Activated CD8-positive, alpha-beta memory T cell treated with anti-CD3 and anti-CD28 coated beads, Interleukin-2, amount 50 U/mL, for 1 hour (primary cell): ENCODE measurements around the gene FGD3.

Experiments used
- DNase-seq: peaks from one replicate; pipeline ENCODE4 v3.0.0-alpha.2; 2020; ENCODE audit errors: extremely low read depth

Gene FGD3

GRCh38 chr9:93072383-93072795 is 125.1 kb downstream of the FGD3 start:
- no peak for DNase-seq

GRCh38 chr9:93076101-93076791 is 128.9 kb downstream of the FGD3 start:
- no peak for DNase-seq

GRCh38 chr9:93076792-93077128 is 129.4 kb downstream of the FGD3 start:
- no peak for DNase-seq

- DNase-seq, result no peak
These were observed 130.0 kb downstream of the FGD3 start for GRCh38 chr9:93077367-93077766.

- DNase-seq, result no peak
These were observed 130.5 kb downstream of the FGD3 start for GRCh38 chr9:93077811-93078210.

DNA sequence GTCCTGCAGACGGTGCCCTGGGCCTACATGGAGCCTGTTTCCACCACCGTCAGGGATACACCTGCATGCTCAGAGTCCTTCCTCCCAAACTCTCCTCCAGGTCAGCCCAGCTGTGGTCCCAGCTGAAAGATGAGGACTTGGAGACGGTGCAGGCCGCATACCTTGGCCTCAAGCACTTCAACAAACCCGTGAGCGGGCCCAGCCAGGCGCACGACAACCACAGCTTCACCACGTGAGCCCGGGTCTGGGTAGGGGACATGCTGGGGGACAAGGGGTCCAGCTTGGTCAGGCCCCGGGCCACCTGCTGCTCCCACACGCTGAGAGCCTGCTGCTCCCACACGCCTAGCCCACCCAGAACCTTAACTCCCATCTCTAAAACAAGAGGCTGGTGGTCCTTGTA is 132.0 kb downstream of the FGD3 start:
- DNase-seq, result no peak

DNA sequence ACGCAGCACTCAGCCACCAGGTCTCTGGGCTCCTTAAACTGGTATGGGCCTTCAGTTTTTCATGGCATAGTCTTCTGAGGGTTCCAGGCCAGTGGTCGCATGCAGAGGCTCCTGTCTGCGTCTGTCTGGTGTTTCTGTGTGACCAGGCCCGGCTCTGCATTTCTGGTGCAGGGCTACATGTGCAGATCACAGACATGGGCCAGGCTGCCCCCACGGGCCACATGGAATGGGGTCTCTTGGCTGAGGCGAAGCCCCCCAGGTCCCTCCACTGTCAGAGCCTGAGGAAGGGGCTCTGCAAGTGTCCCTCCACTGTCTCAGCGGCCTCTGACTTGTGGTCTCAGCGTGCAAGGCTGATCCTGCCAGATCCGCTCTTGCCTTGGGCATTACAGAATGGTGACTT is 133.1 kb downstream of the FGD3 start:
- DNase-seq, result no peak

GRCh38 chr9:93081081-93081529 is 133.8 kb downstream of the FGD3 start:
- no peak for DNase-seq

DNA sequence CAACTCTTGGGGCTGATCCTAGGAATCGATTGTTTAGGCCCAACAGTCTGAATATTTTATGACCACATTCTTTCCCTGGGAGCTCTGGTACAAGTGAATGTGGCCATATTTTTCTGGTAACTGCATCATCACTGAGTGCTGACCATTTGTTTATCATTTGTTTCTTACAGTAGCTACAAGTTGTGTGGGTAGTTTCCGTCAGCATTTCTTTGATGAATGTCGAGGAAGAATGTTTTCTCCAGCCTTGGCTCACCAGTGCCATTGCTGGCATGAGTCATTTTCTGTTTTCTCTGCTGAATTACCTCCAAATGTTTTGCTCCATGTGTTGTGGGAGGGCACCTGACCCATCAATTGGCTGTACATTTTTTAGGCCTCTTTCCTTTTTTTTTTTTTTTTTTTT is 134.6 kb downstream of the FGD3 start:
- DNase-seq, result no peak

GRCh38 chr9:93082841-93083411 is 135.6 kb downstream of the FGD3 start:
- DNase-seq, result no peak

GRCh38 chr9:93083592-93084470 is 136.5 kb downstream of the FGD3 start:
- DNase-seq, result no peak

- DNase-seq, result no peak
These were observed 137.2 kb downstream of the FGD3 start for GRCh38 chr9:93084471-93084881.

- no peak for DNase-seq
These were observed 138.4 kb downstream of the FGD3 start for GRCh38 chr9:93085676-93086075.
